GM06990 (cell line): Measurements from ENCODE around the gene HP1BP3.

Source experiments
- DNase-seq: peaks from one replicate; pipeline ENCODE4 v3.0.0-alpha.2; 2011; ENCODE audit not compliant: insufficient read length; ENCODE audit errors: extremely low read depth
- H3K27me3 ChIP-seq: replicated peaks from 2 replicates; pipeline ENCODE4 v1.6.0; 2011; ENCODE audit warnings: low read length; ENCODE audit not compliant: control insufficient read depth, insufficient read depth
- H3K36me3 ChIP-seq: 2 replicates; pipeline ENCODE4 v1.5.1; 2011; ENCODE audit warnings: low read length; ENCODE audit not compliant: control insufficient read depth, insufficient read depth
- H3K4me3 ChIP-seq: replicated peaks from 2 replicates; pipeline ENCODE4 v1.5.1; 2011; ENCODE audit warnings: low read depth, mild to moderate bottlenecking, control low read depth, low read length
- TF ChIP-seq, protein P1 (sequence below): IDR thresholded peaks from 2 replicates; pipeline ENCODE4 v1.5.1; 2011; ENCODE audit warnings: low read length, control low read depth, mild to moderate bottlenecking, inconsistent platforms; ENCODE audit not compliant: insufficient read depth, poor library complexity, severe bottlenecking

The HP1BP3 gene

DNA sequence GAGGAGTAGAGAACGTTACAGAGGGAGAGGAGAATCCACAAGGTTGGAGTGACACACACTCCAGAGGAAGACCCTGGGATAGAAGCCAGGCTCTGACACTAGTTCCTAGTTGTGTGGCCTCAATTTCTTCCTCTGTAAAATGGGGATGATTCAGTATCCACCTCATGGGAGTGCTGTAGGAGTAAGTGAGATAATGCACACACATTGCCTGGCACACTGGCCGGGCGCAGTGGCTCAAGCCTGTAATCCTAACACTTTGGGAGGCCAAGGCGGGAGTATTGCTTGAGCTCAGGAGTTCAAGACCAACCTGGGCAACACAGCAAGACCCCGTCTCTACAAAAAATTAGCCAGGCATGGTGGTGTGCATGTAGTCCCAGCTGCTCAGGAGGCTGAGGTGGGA is 78.2 kb downstream of the HP1BP3 start:
- TF ChIP-seq, protein P1, sequence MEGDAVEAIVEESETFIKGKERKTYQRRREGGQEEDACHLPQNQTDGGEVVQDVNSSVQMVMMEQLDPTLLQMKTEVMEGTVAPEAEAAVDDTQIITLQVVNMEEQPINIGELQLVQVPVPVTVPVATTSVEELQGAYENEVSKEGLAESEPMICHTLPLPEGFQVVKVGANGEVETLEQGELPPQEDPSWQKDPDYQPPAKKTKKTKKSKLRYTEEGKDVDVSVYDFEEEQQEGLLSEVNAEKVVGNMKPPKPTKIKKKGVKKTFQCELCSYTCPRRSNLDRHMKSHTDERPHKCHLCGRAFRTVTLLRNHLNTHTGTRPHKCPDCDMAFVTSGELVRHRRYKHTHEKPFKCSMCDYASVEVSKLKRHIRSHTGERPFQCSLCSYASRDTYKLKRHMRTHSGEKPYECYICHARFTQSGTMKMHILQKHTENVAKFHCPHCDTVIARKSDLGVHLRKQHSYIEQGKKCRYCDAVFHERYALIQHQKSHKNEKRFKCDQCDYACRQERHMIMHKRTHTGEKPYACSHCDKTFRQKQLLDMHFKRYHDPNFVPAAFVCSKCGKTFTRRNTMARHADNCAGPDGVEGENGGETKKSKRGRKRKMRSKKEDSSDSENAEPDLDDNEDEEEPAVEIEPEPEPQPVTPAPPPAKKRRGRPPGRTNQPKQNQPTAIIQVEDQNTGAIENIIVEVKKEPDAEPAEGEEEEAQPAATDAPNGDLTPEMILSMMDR = no peak
- no peaks in the 10 kb centered on the region for H3K36me3 ChIP-seq
- DNase-seq = no peak
- H3K27me3 ChIP-seq = no peaks in the 10 kb centered on the region; the same call in 1 of the 2 replicates
- no peak overlapping the region for H3K4me3 ChIP-seq

DNA sequence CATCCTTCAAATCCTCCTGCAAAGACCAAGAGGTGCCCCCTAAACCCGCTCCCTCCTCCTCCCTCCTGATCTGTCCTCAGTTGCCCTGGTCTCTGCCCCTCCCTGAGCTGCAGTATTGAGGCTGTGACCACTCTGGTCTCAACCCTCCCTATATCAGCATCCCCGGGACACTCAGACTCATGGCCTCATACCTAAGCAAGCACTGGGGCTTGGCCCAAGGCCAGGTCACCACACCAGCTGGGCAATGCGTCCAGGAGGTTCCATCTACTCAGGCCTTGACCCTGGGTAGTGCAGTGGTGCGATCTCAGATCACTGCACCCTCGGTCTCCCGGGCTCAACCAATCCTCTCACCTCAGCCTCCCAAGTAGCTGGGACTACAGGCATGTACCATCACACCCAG is 79.0 kb downstream of the HP1BP3 start:
- H3K4me3 ChIP-seq = no peak overlapping the region
- no peak for DNase-seq
- TF ChIP-seq, protein P1 = no peak
- no peaks in the 10 kb centered on the region for H3K36me3 ChIP-seq
- no peaks in the 10 kb centered on the region; the same call in 1 of the 2 replicates for H3K27me3 ChIP-seq

DNA sequence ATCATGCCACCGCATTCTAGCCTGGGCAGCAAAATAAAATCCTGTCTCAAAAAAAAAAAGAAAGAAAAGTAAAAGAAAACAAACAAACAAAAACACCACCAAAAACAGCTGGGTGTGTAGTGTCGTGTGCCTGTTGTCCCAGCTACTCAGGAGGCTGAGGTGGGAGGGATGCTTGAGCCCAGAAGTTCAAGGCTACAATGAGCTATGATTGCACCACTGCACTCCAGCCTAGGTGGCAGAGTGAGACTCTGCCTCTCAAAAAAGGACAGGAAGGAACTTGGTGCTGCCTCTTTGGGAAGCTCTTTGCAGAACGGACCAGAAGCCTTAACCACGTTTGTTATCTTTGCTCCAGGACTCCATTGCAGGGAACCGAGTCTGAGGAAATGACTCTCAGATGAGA is 80.3 kb downstream of the HP1BP3 start:
- no peaks in the 10 kb centered on the region for H3K36me3 ChIP-seq
- no peak overlapping the region for H3K4me3 ChIP-seq
- no peaks in the 10 kb centered on the region; the same call in 1 of the 2 replicates for H3K27me3 ChIP-seq
- no peak for DNase-seq
- TF ChIP-seq, protein P1 = no peak

DNA sequence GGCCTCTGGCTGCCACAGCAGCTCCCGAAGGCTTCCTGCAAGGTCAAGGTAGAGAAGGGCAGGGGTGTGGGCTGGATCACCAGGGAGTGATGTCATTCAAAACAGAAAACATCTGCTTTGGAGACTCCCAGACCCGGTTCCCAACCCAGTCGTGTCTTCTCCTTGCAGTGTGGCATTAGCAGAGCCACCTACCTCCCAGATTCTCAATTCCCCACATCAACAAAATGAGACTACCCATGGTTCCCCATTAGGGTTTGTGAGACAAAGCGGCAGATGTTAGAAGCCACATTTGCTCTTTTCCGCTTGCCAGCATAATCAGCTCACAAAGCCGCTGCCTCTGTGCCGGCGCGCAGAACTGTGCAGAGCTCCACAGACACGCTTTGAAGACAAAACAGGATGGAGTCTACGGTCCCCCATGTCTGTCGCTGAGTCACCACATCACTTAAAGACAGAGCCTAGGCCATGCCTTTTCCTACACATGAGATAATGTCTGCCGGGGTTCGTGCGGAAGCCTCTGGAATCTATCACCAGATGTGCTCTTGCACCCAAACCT is 81.8 kb downstream of the HP1BP3 start:
- Histone ChIP-seq H3K36me3 (no peaks in the 10 kb centered on the region), H3K27me3 (no peaks in the 10 kb centered on the region; the same call in 1 of the 2 replicates), H3K4me3 (no peak overlapping the region)
- TF ChIP-seq, protein P1 = no peak
- no peak for DNase-seq

DNA sequence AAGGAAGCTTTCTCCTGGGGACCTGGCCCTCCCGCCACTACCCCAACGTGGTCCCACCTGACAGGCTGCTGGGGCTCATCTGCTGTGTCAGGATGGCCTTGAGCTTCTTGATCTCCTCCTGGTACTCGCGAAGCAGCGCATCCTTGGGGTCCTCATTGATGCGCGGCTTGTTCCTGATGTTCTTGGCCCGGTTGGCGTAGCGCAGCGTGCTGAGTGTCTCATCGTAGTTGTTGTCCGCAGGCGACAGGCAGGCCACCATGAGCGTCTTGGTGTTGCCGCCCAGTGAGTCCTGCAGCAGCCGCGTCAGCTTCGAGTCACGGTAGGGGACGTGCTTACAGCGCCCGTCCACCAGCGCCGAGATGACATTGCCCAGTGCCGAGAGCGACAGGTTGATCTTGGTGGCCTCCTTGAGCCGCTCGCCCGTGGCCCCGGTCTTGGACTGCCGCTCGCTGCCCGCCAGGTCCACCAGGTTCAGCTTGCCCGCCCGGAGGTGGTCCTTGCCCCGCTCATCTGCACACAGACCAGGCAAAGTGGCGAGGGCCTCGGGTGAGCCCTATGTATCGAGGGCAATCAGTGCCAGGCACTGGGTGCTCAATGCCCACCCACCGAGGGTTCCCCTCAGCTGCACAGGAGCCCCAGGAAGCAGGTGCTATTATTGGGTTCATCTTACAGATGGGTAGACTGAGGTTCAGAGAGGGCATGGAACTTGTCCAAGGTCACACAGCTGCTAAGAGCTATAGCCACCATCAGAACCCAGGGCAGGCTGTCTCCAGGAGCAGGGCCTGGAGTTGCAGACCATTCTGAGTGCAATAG is 82.5 kb downstream of the HP1BP3 start:
- Histone ChIP-seq H3K27me3 (no peaks in the 10 kb centered on the region; the same call in 1 of the 2 replicates), H3K36me3 (no peaks in the 10 kb centered on the region), H3K4me3 (no peak overlapping the region)
- DNase-seq = no peak
- TF ChIP-seq, protein P1 = no peak
